Thyroid gland (tissue), 4 donors: Measurements from ENCODE around the gene ZCCHC17.

ENCODE experiments used
- CTCF ChIP-seq, 6 experiments: fragments of 200-600 bp in 3 of 6; fragments of 450-650 bp in 3 of 6; sonication (generic) in 3 of 6; IDR thresholded peaks; one replicate each; pipeline ENCODE4 v1.5.1; 2016 to 2019; ENCODE audit warnings: antibody characterized with exemption in 6 of 6, mild to moderate bottlenecking in 2 of 6, inconsistent platforms in 1 of 6, moderate library complexity in 1 of 6
- POLR2A ChIP-seq, 2 donors: fragments of 450-650 bp; IDR thresholded peaks; one replicate each; pipeline ENCODE4 v1.6.1; 2017; ENCODE audit warnings: antibody characterized with exemption in 2 of 2, mild to moderate bottlenecking in 2 of 2, moderate library complexity in 1 of 2

GRCh38 chr1:31400393-31400792, 103.6 kb downstream of the ZCCHC17 start:
- TF ChIP-seq CTCF (IDR thresholded peaks at IDR 0.05) (no peak), POLR2A (IDR thresholded peaks at IDR 0.05) (no peak)
